ENCODE data around the gene NCOA5. TPM values are rescaled to one million over a fixed set of nuclear protein-coding genes. Genes with fewer than 3 reads are reported as not detected.
A peak's percentile ranks its signal among the peaks of the same experiment; 100 is the strongest.

NCOA5 gene
- total RNA-seq, 1 donor from 2014 or later, result 46.4 TPM

- no peak for TF ChIP-seq CTCF (IDR thresholded peaks at IDR 0.05)
- ATAC-seq (ENCODE audit: low read depth) (no peak), DNase-seq (no peak)
- Mint-ChIP-seq H3K27me3 (peaks cover 13% of the 10 kb centered on the region), H3K9me3 (no peaks in the 10 kb centered on the region), H3K4me3 (no peak overlapping the region), H3K36me3 (ENCODE audit: low read depth) (peaks cover 65% of the 10 kb centered on the region), H3K27ac (no peak overlapping the region), H3K4me1 (peaks cover 41% of the 10 kb centered on the region)
- intact Hi-C loops (cut with micrococcal nuclease), result no loop called here
- POLR2A ChIA-PET, result no interaction called here
- CTCF ChIA-PET, result no interaction called here
These were observed 28.8 kb downstream of the NCOA5 start for GRCh38 chr20:46060975-46061374.

DNA sequence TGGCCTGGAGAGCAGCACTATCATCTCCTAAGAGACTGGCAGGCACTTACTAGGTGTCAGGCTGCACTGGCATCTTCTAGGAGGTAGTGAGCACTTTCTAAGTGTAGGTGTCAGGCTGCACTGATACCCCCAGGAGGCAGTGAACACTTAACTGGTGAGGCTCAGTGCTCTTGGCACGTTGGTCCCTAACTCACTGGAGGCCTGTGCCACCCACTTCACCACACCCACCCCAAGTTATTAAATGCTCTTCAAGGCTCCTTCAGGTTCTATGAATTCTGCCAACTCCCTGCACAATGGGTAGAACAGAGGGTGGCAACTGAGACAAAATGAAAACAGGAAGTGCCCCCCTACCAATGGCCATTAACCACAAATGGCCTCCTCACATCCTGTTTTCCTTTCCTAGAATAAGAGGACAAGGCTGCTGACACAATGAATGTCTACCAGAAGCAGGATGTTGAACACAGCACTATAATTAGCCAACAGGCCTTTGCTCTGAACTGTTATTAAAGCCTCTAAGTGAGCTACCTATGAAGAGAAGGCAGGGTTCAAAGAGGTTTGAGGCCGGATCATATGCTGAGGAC, 29.4 kb downstream of the NCOA5 start:
- POLR2A ChIA-PET, result no interaction called here
- H3K36me3 Mint-ChIP-seq (ENCODE audit: low read depth), result peaks cover 59% of the 10 kb centered on the region
- no peak overlapping the region for H3K27ac Mint-ChIP-seq
- ATAC-seq (ENCODE audit: low read depth) (peak; percentile 32), DNase-seq (no peak)
- TF ChIP-seq CTCF (IDR thresholded peaks at IDR 0.05), result no peak
- intact Hi-C loops (cut with micrococcal nuclease), result no loop called here
- H3K4me3 Mint-ChIP-seq, result peak overlapping the region; percentile 17
- peaks cover 41% of the 10 kb centered on the region for H3K4me1 Mint-ChIP-seq
- H3K27me3 Mint-ChIP-seq, result peaks cover 19% of the 10 kb centered on the region
- CTCF ChIA-PET, result no interaction called here
- H3K9me3 Mint-ChIP-seq, result no peaks in the 10 kb centered on the region

DNA sequence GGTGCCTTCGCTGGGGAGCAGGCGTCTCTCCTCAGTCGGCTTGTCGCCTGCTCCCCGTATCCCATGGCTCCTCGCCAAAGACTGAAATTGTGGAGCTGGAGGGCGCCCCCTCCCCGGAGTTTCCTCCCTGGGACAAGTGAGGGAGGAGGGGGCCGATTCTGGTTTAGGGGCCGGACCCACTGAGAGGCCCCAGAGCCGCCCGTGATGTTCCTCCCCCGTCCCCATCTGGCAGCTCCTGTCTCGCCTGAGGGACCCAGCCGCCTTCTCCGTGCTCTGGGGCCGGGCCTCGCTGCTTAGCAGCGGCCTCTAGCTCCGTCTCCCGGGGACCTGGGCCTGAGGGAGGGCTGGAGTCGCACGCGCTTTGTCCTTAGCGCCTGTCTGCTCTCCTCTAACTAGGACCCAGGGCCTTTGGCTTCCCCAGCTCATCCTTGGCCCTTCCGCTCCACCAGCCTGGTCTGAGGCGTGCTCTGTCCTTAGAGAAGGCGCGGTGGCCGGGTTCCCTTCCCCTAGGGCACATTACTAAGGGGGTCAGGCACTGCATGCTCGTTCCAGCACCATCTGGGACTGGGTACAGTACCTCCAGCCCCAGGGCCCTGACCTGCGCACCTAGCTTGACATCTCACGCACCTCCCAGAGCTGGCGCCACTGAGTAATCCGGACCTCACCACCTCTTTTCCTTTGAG, 31.0 kb downstream of the NCOA5 start:
- no peaks in the 10 kb centered on the region for H3K9me3 Mint-ChIP-seq
- no peak overlapping the region for H3K27ac Mint-ChIP-seq
- TF ChIP-seq CTCF (IDR thresholded peaks at IDR 0.05), result no peak
- H3K4me1 Mint-ChIP-seq, result peaks cover 41% of the 10 kb centered on the region
- H3K27me3 Mint-ChIP-seq, result peaks cover 27% of the 10 kb centered on the region
- ATAC-seq (ENCODE audit: low read depth) (peak; percentile 22), DNase-seq (no peak)
- H3K4me3 Mint-ChIP-seq, result peak overlapping the region; percentile 56
- ChIA-PET CTCF (interaction anchor here (0.7 kb wide), 1 partner anchor 232 kb away, joined by 3 read pairs; no protein-coding TSS in a partner anchor), POLR2A (interaction anchor here (0.9 to 1.2 kb wide), 2 partner anchors 60 to 202 kb away, joined by 3 read pairs; partner anchors contain the start of genes ACOT8 and ZSWIM3)
- intact Hi-C loops (cut with micrococcal nuclease), result loop anchor here (5.0 kb wide), 1 partner anchor 46 kb away; no protein-coding TSS in a partner anchor
- peaks cover 43% of the 10 kb centered on the region for H3K36me3 Mint-ChIP-seq (ENCODE audit: low read depth)

DNA sequence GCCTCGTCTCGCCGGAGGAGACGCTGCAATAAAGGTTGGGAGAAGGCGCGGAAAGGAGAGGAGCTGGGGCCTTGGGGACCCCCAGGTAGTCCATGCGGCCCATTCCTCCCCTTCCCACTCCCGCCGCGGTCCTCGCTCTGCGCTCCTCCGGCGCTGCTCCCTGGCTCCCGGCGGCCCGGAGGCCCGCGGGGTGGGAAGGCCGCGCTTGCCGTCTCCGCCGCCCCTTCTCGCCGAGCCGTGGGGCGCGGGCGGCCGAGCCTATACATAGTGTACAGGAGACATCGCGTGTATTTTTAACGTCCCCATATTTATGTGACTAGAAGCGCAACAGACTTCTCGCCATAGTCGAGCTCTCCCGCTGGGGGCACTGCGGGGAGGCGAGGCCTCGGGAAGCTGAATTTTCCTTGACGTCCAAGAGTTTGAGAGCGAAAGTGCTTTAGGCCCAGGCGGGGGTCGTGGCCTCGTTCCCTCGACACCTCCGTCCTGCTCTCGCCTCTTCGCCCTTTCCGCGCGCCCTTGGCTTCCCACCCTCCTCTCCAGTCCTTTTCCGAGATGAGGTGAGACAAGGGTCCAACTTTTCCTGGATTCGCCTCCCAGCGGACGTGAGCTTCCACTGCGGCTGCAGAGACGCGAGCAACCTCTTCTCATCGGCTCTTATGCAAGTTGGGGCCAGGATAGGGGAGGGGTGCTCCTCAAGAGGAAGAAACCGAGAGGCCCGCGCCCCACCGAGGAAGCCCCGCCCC, 31.7 kb downstream of the NCOA5 start:
- Mint-ChIP-seq H3K36me3 (ENCODE audit: low read depth) (peaks cover 36% of the 10 kb centered on the region), H3K9me3 (no peaks in the 10 kb centered on the region), H3K27me3 (peaks cover 29% of the 10 kb centered on the region), H3K4me1 (peaks cover 41% of the 10 kb centered on the region), H3K27ac (no peak overlapping the region), H3K4me3 (peak overlapping the region; percentile 56)
- no peak for TF ChIP-seq CTCF (IDR thresholded peaks at IDR 0.05)
- ATAC-seq (ENCODE audit: low read depth), result peak; percentile 48
- POLR2A ChIA-PET, result interaction anchor here (0.9 to 1.2 kb wide), 2 partner anchors 61 to 201 kb away, joined by 3 read pairs; partner anchors contain the start of genes ACOT8 and ZSWIM3
- CTCF ChIA-PET, result interaction anchor here (0.7 kb wide), 1 partner anchor 233 kb away, joined by 3 read pairs; no protein-coding TSS in a partner anchor
- intact Hi-C loops (cut with micrococcal nuclease), result loop anchor here (5.0 kb wide), 1 partner anchor 46 kb away; no protein-coding TSS in a partner anchor
- no peak for DNase-seq
